Brain pericyte (primary cell): ENCODE results near the gene TSPAN9.

Experiments used
- DNase-seq: peaks from one replicate; pipeline ENCODE4 v3.0.0-alpha.2; 2012; ENCODE audit warnings: low read depth, low spot score

TSPAN9 gene

DNA sequence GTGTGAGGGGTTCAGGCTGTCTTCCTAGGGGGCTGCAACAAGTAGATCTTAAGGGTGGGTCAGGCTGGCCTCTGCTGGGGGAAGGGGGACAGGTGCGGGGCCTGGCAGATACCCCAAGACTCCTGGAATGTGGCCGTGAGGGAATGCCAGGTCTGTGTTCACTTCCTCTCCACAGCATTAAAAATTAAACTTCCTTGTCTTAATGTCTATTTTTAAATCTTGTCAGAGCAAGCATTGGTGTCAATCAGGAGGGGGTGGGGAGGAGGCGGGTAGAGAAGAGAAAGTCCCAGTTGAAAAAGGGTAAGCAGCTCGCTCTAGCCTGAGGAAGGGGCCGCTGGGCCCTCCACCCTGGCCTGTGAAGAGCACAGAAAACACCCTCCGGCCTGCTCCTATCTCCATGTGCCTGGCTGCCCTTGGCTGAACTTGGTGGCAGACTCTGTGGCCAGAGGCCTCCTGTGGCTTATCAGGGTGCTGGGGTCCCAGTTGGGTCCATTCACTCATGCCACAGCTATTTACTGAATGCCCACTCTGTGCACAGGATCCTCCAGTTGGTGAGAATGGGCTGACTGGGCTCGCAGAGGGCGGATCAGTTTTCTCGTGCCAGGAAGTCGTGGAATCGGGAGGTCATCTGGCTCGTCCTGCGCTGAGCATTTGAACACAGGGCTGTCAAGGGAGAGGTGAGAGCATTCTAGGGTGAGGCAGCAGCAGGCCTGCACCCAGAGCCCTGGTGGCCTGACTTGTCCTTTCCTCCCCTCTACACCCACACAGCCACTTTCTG is 128.8 kb downstream of the TSPAN9 start:
- no peak for DNase-seq

- no peak for DNase-seq
Observed at GRCh38 chr12:3206536-3207072, 129.4 kb downstream of the TSPAN9 start.

DNA sequence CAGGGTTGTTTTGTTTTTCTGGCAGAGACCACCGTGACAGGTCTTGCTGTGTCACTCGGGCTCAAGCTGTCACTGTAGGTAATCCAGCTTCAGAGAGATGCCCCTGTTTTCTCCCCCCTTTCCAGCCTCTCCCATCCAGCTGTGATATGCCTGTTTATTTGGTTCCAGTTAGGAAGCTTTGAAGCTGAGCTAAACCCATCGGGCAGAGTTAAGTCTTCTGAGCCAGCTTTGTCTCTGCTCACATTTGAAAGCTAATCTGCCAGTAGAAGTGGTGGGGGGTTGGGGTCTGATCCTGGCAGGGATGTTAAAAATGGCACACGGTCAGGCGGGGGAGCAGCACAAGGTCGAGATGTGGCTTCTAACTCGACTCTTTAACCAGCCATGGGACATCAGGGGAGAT is 130.0 kb downstream of the TSPAN9 start:
- no peak for DNase-seq

GRCh38 chr12:3207858-3208257 is 130.7 kb downstream of the TSPAN9 start:
- DNase-seq = no peak

GRCh38 chr12:3213188-3213587 is 136.0 kb downstream of the TSPAN9 start:
- no peak for DNase-seq

GRCh38 chr12:3213768-3214167 is 136.6 kb downstream of the TSPAN9 start:
- DNase-seq = no peak

DNA sequence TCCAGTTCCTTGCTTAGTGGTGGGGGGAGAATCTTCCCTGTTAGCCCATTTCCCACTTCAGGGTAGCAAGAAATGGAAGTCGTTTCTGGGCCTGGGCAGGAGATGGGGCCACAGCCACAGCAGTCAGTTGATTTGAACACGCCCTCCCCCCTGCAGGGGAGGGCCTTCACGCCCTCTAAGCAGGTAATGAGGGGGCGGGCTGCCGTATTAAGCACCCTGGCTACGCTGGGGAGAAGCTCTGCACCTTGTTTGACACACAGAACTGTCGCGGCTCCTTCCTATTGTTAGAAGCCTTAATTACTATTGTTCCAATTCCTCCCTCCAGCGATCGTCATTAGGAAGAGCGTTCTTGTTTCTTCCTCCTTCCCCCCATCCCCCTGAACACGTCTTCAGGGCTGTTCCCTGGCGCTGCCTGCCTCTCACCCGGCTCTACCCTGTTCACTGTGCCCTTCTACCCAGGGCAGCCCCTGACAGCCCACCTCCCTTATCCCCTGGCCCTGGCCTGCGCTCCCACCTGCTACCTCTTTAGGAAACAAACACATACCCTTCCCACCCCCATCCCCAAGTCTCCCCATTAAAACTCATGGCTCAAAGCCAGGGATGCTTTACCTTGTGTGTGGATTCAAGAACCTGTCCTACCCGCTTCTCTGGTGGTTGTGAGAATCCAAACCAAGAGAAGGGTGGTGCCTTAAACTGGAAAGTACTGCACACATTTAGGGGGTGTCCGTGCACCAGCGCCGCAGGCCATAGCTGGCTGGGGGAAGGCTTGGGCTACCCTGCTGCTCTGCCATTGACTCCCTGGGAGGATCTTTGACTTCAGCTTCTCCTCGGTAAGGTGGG is 137.6 kb downstream of the TSPAN9 start:
- no peak for DNase-seq

GRCh38 chr12:3215410-3215975 is 138.3 kb downstream of the TSPAN9 start:
- DNase-seq = no peak

- no peak for DNase-seq
Observed at GRCh38 chr12:3216097-3216496, 138.9 kb downstream of the TSPAN9 start.

DNA sequence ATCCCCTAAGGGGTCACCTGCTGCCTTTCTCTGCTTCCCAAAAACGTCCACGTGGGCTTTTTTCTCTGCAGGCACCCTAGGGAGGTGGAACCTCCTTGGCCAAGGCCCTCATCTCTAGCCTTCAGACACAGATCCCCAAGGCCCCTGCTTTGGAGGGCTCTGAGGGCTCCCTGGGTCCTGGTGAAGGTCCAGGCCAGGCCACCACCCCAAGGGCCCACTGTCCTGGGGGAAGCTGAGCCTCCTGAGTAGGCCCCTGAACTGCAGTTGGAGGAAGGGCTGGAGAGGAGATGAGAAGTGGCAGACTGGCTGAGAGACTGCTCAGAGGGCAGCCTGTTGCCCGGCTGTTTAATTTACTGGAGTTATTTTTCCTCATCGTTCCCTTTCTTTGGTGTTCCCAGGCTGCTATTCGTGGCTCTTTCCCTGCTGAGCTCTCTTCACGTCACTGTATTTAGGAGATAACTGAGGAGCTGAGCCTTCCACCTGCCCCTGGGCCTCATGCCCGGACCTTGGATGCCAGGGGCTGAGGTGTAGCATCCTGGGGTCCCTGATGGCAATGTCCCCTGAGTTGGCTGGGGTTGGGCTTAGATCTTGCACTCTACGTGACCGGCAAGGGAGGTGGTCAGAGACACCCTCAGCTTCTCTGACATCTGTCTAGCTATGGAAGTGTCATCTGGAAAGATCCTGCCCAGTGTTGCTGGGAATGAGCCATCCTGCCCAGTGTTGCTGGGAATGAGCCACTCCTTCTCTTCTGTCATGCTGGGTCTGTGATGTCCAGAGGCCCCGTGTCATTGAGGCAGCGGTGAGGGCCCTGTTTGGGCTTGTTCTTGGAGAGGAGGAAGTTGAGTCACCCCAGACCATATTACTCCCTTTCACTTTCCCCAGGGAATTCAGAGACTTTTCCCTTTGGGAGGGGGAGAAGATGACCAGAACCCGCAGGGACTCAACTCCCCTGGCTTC is 139.8 kb downstream of the TSPAN9 start:
- no peak for DNase-seq

- DNase-seq = no peak
Observed at GRCh38 chr12:3217683-3218079, 140.5 kb downstream of the TSPAN9 start.

DNA sequence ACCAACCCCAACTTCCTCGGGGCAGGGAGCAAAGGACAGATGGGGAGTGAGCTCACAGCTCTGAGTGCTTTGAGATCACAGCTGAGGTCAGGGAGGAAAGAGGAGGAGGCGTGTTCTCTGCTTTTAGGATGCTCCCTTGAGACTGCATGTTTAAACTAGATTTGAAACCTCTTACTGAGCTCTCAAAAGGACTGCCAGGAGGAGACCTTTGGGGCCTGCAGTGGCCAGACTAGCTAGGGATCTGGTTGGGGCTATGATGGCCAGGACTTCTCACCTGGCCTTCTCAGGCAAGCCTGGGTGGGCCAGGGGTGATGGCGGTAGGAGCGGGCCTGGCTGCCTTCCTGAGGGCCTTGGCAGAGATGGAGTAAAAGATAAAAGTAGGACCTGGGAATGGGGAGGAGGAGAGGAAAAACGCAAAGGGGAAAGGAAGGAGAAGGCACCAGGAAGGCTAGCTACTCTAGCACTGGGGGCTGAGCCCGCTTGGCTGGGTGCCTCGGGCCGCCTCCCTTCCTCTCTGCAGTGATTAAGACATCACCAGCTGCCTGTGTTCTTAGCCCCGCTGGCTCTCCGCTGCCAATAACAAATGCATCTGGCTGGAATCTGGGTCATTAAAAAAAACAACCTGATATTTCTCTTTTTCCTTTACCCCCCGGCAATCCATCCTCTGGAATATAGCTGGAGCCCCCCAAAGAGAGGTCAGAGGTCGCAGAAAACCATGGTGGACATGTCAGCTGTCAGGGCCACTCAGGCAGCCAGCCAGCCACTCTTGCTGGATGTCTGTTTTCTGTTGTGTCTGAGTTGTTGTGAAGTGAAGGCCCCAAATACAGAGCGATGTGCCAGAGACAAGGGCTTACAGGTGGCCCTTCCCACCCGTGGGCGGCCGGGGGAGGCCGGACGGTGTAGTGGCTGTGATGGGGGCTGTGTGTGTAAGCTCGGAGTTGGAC is 141.3 kb downstream of the TSPAN9 start:
- no peak for DNase-seq

DNA sequence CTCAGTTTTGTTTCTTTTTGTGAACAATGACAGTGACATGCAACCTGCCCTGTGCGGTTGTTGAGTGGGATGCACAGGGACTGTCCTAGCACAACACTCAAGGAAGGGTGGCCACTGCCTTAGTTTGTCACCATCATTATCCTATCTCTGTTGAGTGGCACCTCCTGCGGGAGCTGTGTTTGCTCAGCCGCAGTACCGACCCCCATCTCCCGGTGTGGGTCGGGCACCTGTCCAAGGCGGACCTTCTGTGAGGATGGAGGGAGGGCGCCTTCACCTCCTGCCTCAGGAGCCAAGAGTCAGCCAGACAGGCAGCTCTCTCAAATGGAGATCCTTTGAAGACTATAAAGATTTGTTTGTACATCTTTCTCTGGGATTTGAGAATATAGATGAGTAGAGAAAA is 142.1 kb downstream of the TSPAN9 start:
- no peak for DNase-seq

GRCh38 chr12:3220382-3221321 is 143.5 kb downstream of the TSPAN9 start:
- DNase-seq = no peak

- DNase-seq = no peak
Observed at GRCh38 chr12:3222306-3222705, 145.1 kb downstream of the TSPAN9 start.

DNA sequence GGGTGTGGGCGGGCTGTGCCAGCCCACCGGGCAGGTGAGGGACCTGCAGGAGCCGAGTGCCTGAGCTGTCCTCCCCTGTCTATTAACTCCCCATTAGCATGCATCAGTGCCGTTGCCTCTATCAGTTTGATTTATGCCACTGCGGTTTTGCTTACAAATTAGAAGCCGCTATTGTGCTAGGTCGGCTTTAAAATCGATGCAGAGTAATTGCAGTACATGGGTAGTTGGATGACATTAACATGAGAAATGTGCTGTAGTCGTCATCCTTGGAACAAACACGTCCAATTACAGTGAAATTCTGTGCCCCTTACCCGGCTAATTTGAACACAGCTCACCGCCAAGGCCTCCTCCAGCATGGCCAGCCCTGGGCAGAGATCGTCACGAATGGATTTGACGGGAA is 145.8 kb downstream of the TSPAN9 start:
- DNase-seq = no peak

DNA sequence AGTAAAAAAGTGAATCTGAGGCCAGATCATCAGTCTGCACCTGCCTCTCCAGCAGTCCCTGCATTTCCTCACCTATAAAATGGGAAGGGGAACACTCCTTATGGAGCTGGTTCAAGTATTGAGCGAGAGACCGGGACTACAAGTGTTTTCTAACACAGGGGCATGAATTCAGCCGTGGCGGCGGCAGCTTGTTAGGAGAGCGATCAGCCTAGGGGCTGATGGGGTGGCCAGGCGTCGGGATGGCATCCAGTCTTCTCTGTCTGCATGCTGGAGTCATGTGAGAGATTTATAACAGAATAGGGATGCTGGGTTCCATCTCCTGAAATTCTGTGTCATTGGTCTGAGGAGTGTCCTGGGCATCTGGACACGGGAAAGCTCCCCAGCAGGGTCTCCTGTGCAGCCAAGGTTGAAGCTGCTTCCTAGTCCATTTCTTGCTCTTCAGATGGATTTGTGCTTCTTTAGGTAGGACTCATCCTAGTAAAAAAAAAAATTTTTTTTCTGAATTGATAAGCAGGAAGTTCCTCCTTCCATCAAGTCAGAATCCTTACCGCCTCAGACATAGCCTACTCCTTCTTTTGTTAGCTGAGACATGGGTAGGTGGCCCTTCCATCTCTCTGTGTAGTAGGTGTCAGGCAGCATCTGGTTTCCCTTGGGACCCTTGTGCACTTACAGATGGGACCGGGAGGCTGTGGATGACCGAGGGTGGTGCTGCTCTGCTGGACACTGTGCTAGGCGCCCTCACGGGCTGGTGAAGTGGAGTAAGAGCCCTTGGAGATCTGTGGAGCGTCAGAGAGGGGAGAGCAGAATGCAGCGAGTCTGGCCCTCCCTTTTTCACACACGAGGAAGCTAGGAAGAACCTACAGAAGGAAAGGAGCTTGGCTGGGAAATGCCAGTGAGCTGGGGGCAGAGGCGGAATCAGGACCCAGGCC is 146.7 kb downstream of the TSPAN9 start:
- no peak for DNase-seq

DNA sequence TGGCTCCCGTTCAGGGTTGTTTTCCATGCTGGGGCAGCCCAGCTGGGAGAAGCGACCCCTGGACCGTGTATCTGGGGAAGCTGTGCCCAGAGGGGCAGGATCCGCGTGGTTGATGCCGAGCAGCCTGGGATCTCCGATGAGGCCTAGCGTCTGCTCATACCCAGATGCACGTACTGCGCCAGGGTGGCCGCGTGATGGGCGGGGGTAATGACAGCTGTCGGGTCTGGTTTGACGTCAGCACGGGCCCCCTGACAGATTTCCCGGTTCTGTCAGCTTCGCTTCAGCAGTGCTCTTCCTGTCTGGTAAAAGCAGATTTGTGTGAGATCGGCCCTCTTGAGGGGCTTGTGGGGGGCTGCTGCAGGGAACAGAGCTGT is 147.3 kb downstream of the TSPAN9 start:
- no peak for DNase-seq
